ENCODE data around the gene SLC6A4. TPM values are rescaled to one million over a fixed set of nuclear protein-coding genes. Genes with fewer than 3 reads are reported as not detected.

Gene SLC6A4
- total RNA-seq (under 1 TPM in 4 of 7 donors, not detected in 3; 0.15 to 0.34 (median 0.28) TPM), polyA plus RNA-seq (under 1 TPM; under 0.01 to 0.09 (median 0.02) TPM)
- long read RNA-seq, donor 1, result 0 reads
- long read RNA-seq, donor 2, result 0 reads

DNA sequence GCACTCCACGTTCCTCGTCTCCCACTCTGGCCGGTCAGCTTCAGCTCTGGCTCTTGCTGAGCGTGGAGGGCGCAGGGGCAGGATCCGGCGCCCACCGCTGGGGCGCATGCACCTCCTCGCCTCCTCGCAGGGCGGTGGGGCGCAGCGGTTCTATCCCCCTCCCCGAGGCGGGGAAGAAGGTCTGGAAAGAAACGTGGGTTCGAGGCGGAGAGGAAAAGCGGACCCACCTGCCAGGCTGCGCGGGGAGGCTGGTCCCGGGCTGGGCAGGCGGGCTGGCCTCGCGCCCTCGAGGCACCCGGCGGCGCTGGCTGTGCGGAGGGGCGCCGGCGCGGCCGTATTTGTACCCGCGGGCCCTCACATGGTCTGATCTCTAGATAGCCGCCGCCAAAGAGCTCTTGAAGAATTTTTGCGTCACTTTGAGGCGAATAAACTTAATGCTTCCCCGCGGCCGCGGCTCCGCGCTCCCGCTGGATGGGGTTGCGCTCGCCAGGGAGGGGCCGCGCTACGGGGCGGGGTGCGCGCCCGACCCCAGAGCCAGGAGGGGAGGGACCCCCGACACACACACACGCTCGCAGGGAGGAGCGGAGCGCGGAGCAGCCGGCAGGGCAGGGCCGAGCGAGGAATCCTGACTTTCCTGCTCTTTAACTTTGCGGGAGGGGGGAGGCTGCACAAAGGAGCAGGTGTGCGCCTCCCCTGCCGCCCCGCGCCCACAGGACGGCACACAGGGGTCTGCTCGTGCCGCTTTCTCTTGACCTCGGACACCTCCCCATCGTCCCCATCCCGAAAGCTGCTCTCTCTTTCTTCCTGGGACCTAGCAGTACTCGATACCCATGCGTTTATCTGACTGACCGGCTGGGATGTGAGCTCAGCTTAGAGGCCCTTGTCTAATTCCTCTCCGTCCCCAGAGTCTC is at the start of gene SLC6A4:
TSS of gene SLC6A4 (minus strand) at position 312 of the 911 bp plus-strand sequence. CDS start 13,739 bp downstream, outside the sequence.
- intact Hi-C loops (cut with DNase I; ENCODE audit: low total_unique reads), result no loop called here
- peak within 1 kb of the TSS in 7 of 8 donors; percentile 7 to 61 (median 27) for H3K4me3 ChIP-seq
- WGBS, 5 donors, result 4 to 7% (median 5%) methylated on average over 29 to 82 of the region's 82 CpGs
- DNase-seq, result peak; percentile 50
- no peaks in the 10 kb centered on the region for H3K9me3 ChIP-seq
- H3K27ac ChIP-seq, result no peak within 1 kb of the TSS
- H3K27me3 ChIP-seq (replicated peaks in 1 of 7), result peaks cover 8 to 80% (median 49%) of the 10 kb centered on the region in 7 donors
- TF ChIP-seq POLR2AphosphoS5 (IDR thresholded peaks at IDR 0.05) (no peak), POLR2A (IDR thresholded peaks at IDR 0.05) (no peak)
- TF ChIP-seq, protein P1, sequence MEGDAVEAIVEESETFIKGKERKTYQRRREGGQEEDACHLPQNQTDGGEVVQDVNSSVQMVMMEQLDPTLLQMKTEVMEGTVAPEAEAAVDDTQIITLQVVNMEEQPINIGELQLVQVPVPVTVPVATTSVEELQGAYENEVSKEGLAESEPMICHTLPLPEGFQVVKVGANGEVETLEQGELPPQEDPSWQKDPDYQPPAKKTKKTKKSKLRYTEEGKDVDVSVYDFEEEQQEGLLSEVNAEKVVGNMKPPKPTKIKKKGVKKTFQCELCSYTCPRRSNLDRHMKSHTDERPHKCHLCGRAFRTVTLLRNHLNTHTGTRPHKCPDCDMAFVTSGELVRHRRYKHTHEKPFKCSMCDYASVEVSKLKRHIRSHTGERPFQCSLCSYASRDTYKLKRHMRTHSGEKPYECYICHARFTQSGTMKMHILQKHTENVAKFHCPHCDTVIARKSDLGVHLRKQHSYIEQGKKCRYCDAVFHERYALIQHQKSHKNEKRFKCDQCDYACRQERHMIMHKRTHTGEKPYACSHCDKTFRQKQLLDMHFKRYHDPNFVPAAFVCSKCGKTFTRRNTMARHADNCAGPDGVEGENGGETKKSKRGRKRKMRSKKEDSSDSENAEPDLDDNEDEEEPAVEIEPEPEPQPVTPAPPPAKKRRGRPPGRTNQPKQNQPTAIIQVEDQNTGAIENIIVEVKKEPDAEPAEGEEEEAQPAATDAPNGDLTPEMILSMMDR (IDR thresholded peaks at IDR 0.05 in 8 of 11, conservative IDR thresholded peaks at IDR 0.05 in 3 of 11), result no peak
- no peaks in the 10 kb centered on the region for H3K36me3 ChIP-seq
- peaks cover 11 to 43% (median 27%) of the 10 kb centered on the region in 6 donors for H3K4me1 ChIP-seq

DNA sequence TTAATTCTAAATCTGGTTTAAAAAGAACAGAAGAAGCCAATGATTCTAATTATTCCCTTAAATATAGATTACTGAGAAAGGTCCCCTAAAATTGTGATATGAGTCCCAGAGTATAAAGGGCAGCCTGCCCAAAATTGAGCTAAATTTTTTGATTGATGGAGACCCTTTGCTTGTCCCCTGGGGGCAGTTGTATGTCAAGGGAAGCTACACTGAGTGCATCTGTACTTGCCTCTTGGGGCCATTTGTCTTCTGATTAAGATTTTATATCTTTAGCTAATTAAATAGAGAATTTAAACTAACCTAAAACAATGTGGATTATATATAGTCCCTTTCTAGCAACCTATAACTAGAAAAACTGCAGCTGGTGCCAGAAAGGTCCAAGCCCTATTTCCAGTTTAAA is 43.7 kb upstream of the SLC6A4 start:
- no peaks in the 10 kb centered on the region for H3K27me3 ChIP-seq (replicated peaks in 1 of 7)
- no peak overlapping the region for H3K27ac ChIP-seq
- TF ChIP-seq, protein P1 (IDR thresholded peaks at IDR 0.05 in 8 of 11, conservative IDR thresholded peaks at IDR 0.05 in 3 of 11), result no peak
- no peak for TF ChIP-seq POLR2A (IDR thresholded peaks at IDR 0.05)
- peaks cover 0 to 100% (median 57%) of the 10 kb centered on the region in 6 donors for H3K36me3 ChIP-seq
- H3K9me3 ChIP-seq, result no peaks in the 10 kb centered on the region
- no peaks in the 10 kb centered on the region for H3K4me1 ChIP-seq
- intact Hi-C loops (cut with DNase I; ENCODE audit: low total_unique reads), result loop anchor here (10.0 kb wide), 1 partner anchor 144 kb away; no protein-coding TSS in a partner anchor
- no peak overlapping the region for H3K4me3 ChIP-seq
- DNase-seq, result no peak

- Histone ChIP-seq H3K4me1 (no peaks in the 10 kb centered on the region), H3K4me3 (no peak overlapping the region), H3K36me3 (peaks cover 0 to 100% (median 61%) of the 10 kb centered on the region in 6 donors), H3K9me3 (no peaks in the 10 kb centered on the region), H3K27ac (no peak overlapping the region), H3K27me3 (replicated peaks in 1 of 7) (no peaks in the 10 kb centered on the region)
- DNase-seq, result no peak
- TF ChIP-seq, protein P1 (IDR thresholded peaks at IDR 0.05 in 8 of 11, conservative IDR thresholded peaks at IDR 0.05 in 3 of 11), result peak in 5 of 11 experiments; percentile 8 to 30 (median 28)
- TF ChIP-seq POLR2AphosphoS5 (IDR thresholded peaks at IDR 0.05), result no peak
- intact Hi-C loops (cut with DNase I; ENCODE audit: low total_unique reads), result loop anchor here (10.0 kb wide), 1 partner anchor 143 kb away; no protein-coding TSS in a partner anchor
These were observed 42.5 kb upstream of the SLC6A4 start for GRCh38 chr17:30278032-30278431.

GRCh38 chr17:30275911-30276310 is 40.4 kb upstream of the SLC6A4 start:
- H3K4me3 ChIP-seq, result no peak overlapping the region
- 71 to 81% (median 81%) methylated on average over 2 of the region's 2 CpGs for WGBS, 5 donors
- intact Hi-C loops (cut with DNase I; ENCODE audit: low total_unique reads), result loop anchor here (10.0 kb wide), 1 partner anchor 141 kb away; no protein-coding TSS in a partner anchor
- H3K9me3 ChIP-seq, result no peaks in the 10 kb centered on the region
- no peaks in the 10 kb centered on the region for H3K4me1 ChIP-seq
- no peak overlapping the region for H3K27ac ChIP-seq
- no peak for DNase-seq
- peaks cover 2 to 100% (median 69%) of the 10 kb centered on the region in 6 donors for H3K36me3 ChIP-seq
- TF ChIP-seq POLR2AphosphoS5 (IDR thresholded peaks at IDR 0.05) (no peak), POLR2A (IDR thresholded peaks at IDR 0.05) (no peak)
- TF ChIP-seq, protein P1 (IDR thresholded peaks at IDR 0.05 in 8 of 11, conservative IDR thresholded peaks at IDR 0.05 in 3 of 11), result no peak
- no peaks in the 10 kb centered on the region for H3K27me3 ChIP-seq (replicated peaks in 1 of 7)

All from spleen (tissue), 13 donors.